ENCODE results near the gene ETFDH. TPM values are rescaled to one million over a fixed set of nuclear protein-coding genes. Genes with fewer than 3 reads are reported as not detected.

Gene ETFDH
- total RNA-seq, 3 donors from 2014 or later = 49.2 to 67.1 (median 50.2) TPM

- no peak for ATAC-seq
- Histone ChIP-seq H3K36me3 (ENCODE audit: low read depth) (peaks cover 2% of the 10 kb centered on the region), H3K4me1 (ENCODE audit: low read depth) (no peaks in the 10 kb centered on the region), H3K9me3 (no peaks in the 10 kb centered on the region), H3K4me3 (no peak overlapping the region)
- no peak for DNase-seq
- intact Hi-C loops (cut with DNase I, micrococcal nuclease) = loop anchor here in 1 of 2 donors (10.0 kb wide), 1 partner anchor 483 kb away; no protein-coding TSS in a partner anchor
- TF ChIP-seq CTCF (IDR thresholded peaks at IDR 0.05) = no peak
Observed at GRCh38 chr4:158721680-158722079, 49.6 kb downstream of the ETFDH start.

GRCh38 chr4:158722291-158722916, 50.3 kb downstream of the ETFDH start:
- Histone ChIP-seq H3K9me3 (no peaks in the 10 kb centered on the region), H3K4me1 (ENCODE audit: low read depth) (no peaks in the 10 kb centered on the region), H3K36me3 (ENCODE audit: low read depth) (no peaks in the 10 kb centered on the region), H3K4me3 (peak overlapping the region; percentile 78)
- intact Hi-C loops (cut with DNase I, micrococcal nuclease) = loop anchor here in 1 of 2 donors (10.0 kb wide), 1 partner anchor 482 kb away; no protein-coding TSS in a partner anchor
- TF ChIP-seq CTCF (IDR thresholded peaks at IDR 0.05) = no peak
- peak; percentile 39 for ATAC-seq
- peak in 1 of 3 donors; percentile 35 for DNase-seq

GRCh38 chr4:158722917-158723793, 51.1 kb downstream of the ETFDH start, which contains the start of gene PPID:
Gene PPID, minus strand, starts transcription at chr4:158723396. Its CDS starts 108 bp downstream, at chr4:158723288.
- intact Hi-C loops (cut with DNase I, micrococcal nuclease) = loop anchor here in 1 of 2 donors (10.0 kb wide), 1 partner anchor 482 kb away; no protein-coding TSS in a partner anchor
- peak; percentile 99 for ATAC-seq

GRCh38 chr4:158724637-158725036, 52.5 kb downstream of the ETFDH start:
- no peaks in the 10 kb centered on the region for H3K36me3 ChIP-seq (ENCODE audit: low read depth)
- no peaks in the 10 kb centered on the region for H3K4me1 ChIP-seq (ENCODE audit: low read depth)
- H3K4me3 ChIP-seq = no peak overlapping the region
- ATAC-seq (no peak), DNase-seq (no peak)
- intact Hi-C loops (cut with DNase I, micrococcal nuclease) = loop anchor here in 1 of 2 donors (10.0 kb wide), 1 partner anchor 480 kb away; no protein-coding TSS in a partner anchor
- no peaks in the 10 kb centered on the region for H3K9me3 ChIP-seq
- no peak for TF ChIP-seq CTCF (IDR thresholded peaks at IDR 0.05)

More at GRCh38 chr4:158722917-158723793, 51.1 kb downstream of the ETFDH start, which contains the start of gene PPID:
- TF ChIP-seq CTCF (IDR thresholded peaks at IDR 0.05) = no peak
- no peaks in the 10 kb centered on the region for H3K4me1 ChIP-seq (ENCODE audit: low read depth)
- DNase-seq = peak; percentile 92 to 93 (median 93)
- no peaks in the 10 kb centered on the region for H3K36me3 ChIP-seq (ENCODE audit: low read depth)
- no peaks in the 10 kb centered on the region for H3K9me3 ChIP-seq
- peak within 1 kb of the TSS; percentile 78 for H3K4me3 ChIP-seq

GRCh38 chr4:158726633-158727032, 54.5 kb downstream of the ETFDH start:
- intact Hi-C loops (cut with DNase I, micrococcal nuclease) = loop anchor here in 1 of 2 donors (10.0 kb wide), 1 partner anchor 478 kb away; no protein-coding TSS in a partner anchor
- TF ChIP-seq CTCF (IDR thresholded peaks at IDR 0.05) = no peak
- ATAC-seq = no peak
- DNase-seq = no peak
- no peaks in the 10 kb centered on the region for H3K9me3 ChIP-seq
- H3K36me3 ChIP-seq (ENCODE audit: low read depth) = no peaks in the 10 kb centered on the region
- no peaks in the 10 kb centered on the region for H3K4me1 ChIP-seq (ENCODE audit: low read depth)
- H3K4me3 ChIP-seq = no peak overlapping the region
